Motor neuron (in vitro differentiated cells): ENCODE measurements around the gene ACAD10. TPM values are rescaled to one million over a fixed set of nuclear protein-coding genes. Genes with fewer than 3 reads are reported as not detected.
"Not testable (repeated sequence)": the region's sequence is repeated elsewhere in the genome, so short reads cannot be mapped to it uniquely, and the experiment has no call there.

Experiments
- ATAC-seq, 8 experiments: fragments of 200-7000 bp; cut with Tn5 transposase; replicated peaks in 6 of 8; 2 replicates each; pipeline ENCODE4 v1.8.0; 2021; ENCODE audit warnings: mild to moderate bottlenecking in 8 of 8, moderate library complexity in 8 of 8
- H3K27ac ChIP-seq, 2 donors: fragments of 250-450 bp; sonication (Bioruptor Pico); 2 replicates each; pipeline ENCODE4 v1.9.0; 2021; ENCODE audit warnings: antibody characterized with exemption in 2 of 2, mild to moderate bottlenecking in 2 of 2, moderate library complexity in 1 of 2
- H3K4me1 ChIP-seq, 2 donors: fragments of 250-450 bp; sonication (Bioruptor Pico); replicated peaks in 1 of 2; 2 replicates each; pipeline ENCODE4 v1.6.1; 2021; ENCODE audit warnings: antibody characterized with exemption in 2 of 2, mild to moderate bottlenecking in 2 of 2, moderate library complexity in 1 of 2
- H3K4me3 ChIP-seq, 5 donors: fragments of 250-450 bp; sonication (Bioruptor Pico); 2 replicates each; pipeline ENCODE4 v1.9.0; 2021; ENCODE audit warnings: antibody characterized with exemption in 5 of 5, mild to moderate bottlenecking in 5 of 5, moderate library complexity in 4 of 5
- WGBS, 10 experiments: fragments of 450-650 bp; shearing (Covaris generic); methylation state at CpG; one replicate each; pipeline ENCODE4 v1.0.0; 2022; 5-methylcytosine and 5-hydroxymethylcytosine counted together
- in situ Hi-C, 9 experiments: fragments of 400-800 bp; cut with MboI; loops; one replicate each; pipeline ENCODE4 v1.15.0; 2021; ENCODE audit warnings: low sequenced_read_pairs in 9 of 9, low pct_unique_long_range_greater_than_20kb in 2 of 9; ENCODE audit not compliant: unreplicated experiment in 9 of 9
- total RNA-seq, 8 experiments: library from RNA; unstranded; fragments of 300-600 nt; gene quantifications; 2 replicates each; pipeline versions ENCODE4 v1.2.3 to v1.2.4, GENCODE V29; 2022

Gene ACAD10
- total RNA-seq, 8 experiments from 2014 or later = 12.9 to 66.9 (median 17.6) TPM

DNA sequence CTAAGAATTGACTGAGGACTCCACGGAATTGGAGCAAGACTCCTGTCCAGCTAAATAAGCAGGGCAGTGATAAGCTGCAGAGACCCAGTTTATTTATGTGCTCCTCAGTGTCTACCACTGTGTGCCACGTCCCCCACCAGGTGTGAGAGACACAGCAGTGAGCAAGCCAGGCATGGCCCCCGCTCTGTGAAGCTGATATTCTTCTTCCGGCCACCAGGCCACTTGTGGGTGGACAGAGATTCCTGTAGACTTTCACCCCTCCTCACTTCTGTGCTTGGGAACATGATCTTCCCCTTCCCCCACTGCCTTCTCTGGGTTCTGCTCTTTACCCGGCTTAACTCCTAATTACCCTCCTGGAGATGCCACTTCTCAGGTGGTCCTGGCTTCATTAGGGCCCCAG lies 21.4 kb upstream of the ACAD10 start:
- no peak overlapping the region for H3K4me3 ChIP-seq
- H3K4me1 ChIP-seq = no peaks in the 10 kb centered on the region
- ATAC-seq = no peak
- no peak overlapping the region for H3K27ac ChIP-seq
- 0 to 100% (median 92%) methylated on average over 1 to 5 of the region's 5 CpGs; no CpG with 5 or more reads in 3 of the 10 experiments for WGBS, 10 experiments
- in situ Hi-C loops = no loop called here

DNA sequence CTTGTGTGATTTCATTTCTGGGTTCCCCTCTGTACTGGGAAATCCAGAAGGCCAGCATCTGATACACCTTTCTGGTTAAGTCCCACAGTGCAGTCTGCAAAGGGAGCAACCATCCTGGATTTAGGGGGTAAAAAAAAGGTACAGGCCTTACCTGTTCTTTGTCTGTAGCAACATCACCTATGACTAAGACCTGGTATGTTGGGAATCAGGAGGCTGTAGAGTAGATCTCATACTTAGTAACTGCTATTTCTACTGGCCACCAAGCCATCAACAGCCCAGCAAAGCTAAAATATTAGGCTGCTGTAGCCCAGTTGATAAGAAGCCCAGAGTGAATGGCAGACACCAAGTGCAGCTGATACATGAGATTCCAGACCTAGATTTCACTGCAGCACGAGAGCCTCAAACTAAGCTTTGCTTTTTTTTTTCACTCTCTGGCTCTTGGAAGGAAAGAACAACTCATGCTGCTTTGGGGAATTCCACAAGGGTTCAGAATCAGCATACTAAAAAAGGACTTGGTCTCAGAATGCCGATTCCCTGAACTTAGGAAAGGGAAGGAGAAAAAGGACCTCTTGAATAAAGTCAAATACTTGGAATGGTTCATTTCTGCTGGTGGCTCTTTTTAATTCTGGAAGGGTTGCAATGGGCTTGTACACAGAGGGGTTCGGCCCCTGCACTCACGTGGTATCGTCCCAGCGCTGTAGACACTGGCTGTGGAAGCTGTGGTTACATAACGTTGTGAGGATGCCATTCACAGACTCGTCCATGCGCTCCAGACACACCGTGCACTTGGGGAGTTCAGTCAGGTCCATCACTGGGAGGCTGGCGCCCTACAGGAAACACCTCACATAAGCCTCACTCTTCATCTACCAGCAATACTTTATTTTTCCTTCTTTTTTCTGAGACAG lies 20.6 kb upstream of the ACAD10 start:
- WGBS, 10 experiments = 0 to 100% (median 90%) methylated on average over 1 to 10 of the region's 11 CpGs; no CpG with 5 or more reads in 2 of the 10 experiments
- Histone ChIP-seq H3K4me1 (no peaks in the 10 kb centered on the region), H3K27ac (no peak overlapping the region), H3K4me3 (no peak overlapping the region)
- no peak for ATAC-seq
- in situ Hi-C loops = no loop called here

DNA sequence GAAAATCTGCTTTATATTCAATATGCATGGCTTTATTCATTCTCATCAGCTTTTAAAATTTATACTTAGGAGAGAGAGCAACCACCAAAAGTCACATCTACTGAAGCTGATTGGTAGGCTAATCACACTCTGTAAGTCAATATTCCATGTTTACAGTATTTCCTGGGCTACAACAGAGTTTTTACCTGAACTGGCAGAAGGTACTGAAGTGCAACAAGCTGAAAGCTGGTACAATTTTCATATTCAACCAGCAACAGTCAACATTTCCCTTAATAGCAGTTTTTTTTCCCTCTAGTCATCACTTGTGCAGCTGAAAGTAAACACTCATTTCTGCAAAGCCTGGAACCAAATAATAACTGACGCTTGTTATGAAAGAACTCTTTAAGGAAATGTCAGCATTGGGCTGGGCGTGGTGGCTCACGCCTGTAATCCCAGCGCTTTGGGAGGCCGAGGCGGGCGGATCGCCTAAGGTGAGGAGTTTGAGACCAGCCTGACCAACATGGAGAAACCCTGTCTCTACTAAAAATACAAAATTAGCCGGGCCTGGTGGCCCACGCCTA lies 13.0 kb upstream of the ACAD10 start:
- Histone ChIP-seq H3K4me1 (no peaks in the 10 kb centered on the region), H3K4me3 (no peak overlapping the region), H3K27ac (no peak overlapping the region)
- in situ Hi-C loops = no loop called here
- 93 to 100% (median 98%) methylated on average over 1 to 8 of the region's 10 CpGs; no CpG with 5 or more reads in 2 of the 10 experiments for WGBS, 10 experiments
- no peak for ATAC-seq

DNA sequence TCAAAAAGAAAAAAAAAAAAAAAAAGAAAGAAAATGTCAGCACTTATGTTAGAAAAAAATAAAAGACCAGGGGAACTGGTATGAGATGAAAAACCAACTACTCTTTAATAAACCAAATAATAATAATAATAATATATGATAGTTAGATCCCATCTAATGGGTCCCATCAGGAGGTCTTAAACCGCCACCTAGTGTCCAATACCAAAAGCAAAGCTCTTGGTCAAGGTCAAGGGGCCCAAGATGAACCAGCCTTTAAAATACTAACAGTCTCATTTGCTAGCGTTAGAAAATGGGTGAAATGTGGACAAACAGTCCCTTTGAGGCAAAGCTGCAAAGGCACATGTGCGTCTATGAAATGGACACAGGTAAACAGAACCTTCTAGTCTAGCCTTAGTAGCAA lies 12.3 kb upstream of the ACAD10 start:
- peak in 3 of 8 experiments; percentile 34 to 50 (median 41) for ATAC-seq
- 54 to 100% (median 86%) methylated on average over 1 to 3 of the region's 3 CpGs for WGBS, 10 experiments
- H3K27ac ChIP-seq = no peak overlapping the region
- in situ Hi-C loops = no loop called here
- H3K4me3 ChIP-seq = no peak overlapping the region
- H3K4me1 ChIP-seq = no peaks in the 10 kb centered on the region

DNA sequence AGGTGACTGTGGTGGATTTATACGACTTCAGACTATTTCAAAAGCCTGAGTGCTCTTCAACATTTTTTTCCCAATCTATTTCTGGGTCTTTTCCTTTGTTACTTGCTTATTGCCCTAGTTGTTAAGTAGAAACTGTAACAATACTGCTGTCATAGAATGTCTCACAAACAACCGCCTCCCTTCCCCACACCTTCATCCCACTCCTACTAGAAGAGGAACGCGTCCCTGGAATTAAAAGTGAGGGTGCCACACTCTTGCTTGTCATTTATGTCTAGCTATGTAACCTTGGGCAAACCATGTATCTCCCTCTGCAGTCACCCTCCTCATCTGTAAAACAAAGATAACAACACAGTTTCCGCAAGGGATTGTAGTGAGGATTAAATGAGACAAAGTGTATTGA lies 8.7 kb upstream of the ACAD10 start:
- Histone ChIP-seq H3K27ac (no peak overlapping the region), H3K4me3 (no peak overlapping the region), H3K4me1 (no peaks in the 10 kb centered on the region)
- WGBS, 10 experiments = 86 to 100% (median 97%) methylated on average over 1 to 5 of the region's 5 CpGs; no CpG with 5 or more reads in 1 of the 10 experiments
- ATAC-seq = no peak
- in situ Hi-C loops = no loop called here

DNA sequence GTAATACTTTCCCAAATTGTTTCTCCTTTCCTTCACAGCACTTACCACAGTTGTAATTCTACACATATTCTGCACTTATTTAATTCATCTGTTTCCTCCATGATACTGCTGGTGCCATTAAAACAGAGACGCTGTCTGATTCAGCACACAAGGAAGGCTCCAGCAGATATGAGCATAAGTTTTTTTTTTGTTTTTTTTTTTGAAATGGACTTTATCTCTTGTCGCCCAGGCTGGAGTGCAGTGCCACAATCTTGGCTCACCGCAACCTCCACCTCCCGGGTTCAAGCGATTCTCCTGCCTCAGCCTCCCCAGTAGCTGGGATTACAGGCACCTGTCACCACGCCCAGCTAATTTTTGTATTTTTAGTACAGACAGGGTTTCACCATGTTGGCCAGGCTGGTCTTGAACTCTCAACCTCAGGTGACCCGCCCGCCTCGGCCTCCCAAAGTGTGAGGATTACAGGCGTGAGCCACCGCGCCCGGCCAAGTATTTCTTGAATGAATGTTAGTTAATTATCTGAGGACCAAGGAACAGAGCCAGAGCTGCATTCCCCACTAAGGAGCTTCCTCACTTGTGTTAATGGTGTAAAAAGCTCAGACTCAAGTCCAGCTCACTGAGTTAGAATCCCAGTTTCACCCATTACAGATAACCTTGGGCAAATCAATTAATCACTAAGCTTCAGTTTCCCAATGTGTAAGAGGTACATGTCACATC lies 1.2 kb upstream of the ACAD10 start:
- in situ Hi-C loops, ATAC-seq, H3K27ac ChIP-seq: not testable (repeated sequence)
- Histone ChIP-seq H3K4me3 (peak overlapping the region; percentile 78 to 92 (median 84)), H3K4me1 (peaks cover 5 to 16% of the 10 kb centered on the region in 2 donors)
- 79 to 100% (median 86%) methylated on average over 1 to 10 of the region's 13 CpGs; no CpG with 5 or more reads in 1 of the 10 experiments for WGBS, 10 experiments

DNA sequence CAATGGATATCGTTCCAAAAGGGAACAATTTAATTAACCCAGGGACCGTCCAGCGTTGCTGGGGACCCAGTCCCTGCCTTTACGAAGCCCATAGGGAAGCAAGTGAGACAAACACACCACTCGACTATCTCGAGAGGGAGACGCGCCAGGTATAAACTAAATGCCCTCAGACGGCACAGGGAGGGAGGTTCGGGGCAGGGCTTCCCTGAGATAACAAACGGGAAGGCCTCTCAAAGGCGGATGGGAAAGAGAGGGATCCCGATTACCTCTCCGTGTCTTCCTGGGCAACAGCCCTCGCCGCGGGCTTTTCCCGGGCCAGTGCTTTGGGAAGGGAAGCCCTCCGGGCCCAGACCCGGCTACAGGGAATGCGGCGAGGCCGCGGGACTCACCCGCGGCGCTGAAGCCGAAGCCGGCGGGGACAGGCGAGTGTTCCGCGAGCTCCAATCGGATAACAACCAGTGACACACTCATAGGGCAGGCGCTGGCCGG lies 487 bp upstream of the ACAD10 start:
- peak overlapping the region; percentile 64 to 94 for H3K27ac ChIP-seq
- WGBS, 10 experiments = 0 to 8% (median 0%) methylated on average over 1 to 7 of the region's 36 CpGs; no CpG with 5 or more reads in 2 of the 10 experiments
- ATAC-seq = peak in 4 of 8 experiments; percentile 11 to 38 (median 32)
- in situ Hi-C loops = no loop called here
- H3K4me1 ChIP-seq = peaks cover 5 to 16% of the 10 kb centered on the region in 2 donors
- peak overlapping the region; percentile 78 to 92 (median 84) for H3K4me3 ChIP-seq

DNA sequence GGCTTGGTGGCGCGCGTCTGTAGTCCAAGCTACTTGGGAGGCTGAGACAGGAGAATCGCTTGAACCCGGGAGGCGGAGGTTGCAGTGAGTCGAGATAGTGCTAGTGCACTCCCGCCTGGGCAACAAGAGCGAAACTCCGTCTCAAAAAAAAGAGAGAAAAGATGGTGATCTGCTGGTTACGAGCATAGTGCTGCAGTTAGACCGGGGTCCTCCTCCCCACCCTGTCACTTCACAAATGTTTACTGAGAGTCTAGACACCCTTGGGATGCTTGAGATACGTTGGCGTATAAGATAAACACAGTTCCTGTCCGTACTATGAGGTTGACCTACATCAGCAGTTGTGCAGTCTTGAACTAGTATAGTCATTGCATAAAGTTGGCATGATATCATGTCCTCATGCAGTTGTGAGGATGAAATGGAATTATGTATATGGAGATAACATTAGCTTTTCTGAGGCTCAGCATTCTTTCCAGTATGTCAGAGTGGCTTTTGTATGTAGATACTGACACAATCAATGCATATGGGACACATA lies 787 bp downstream of the ACAD10 start:
- Histone ChIP-seq H3K4me1 (peaks cover 5 to 16% of the 10 kb centered on the region in 2 donors), H3K27ac (peak overlapping the region; percentile 87 to 94), H3K4me3 (peak overlapping the region; percentile 78 to 92 (median 84))
- WGBS, 10 experiments = 15 to 40% (median 24%) methylated on average over 2 to 8 of the region's 15 CpGs; no CpG with 5 or more reads in 3 of the 10 experiments
- in situ Hi-C loops = no loop called here
- ATAC-seq = peak in 3 of 8 experiments; percentile 1 to 7 (median 3)

DNA sequence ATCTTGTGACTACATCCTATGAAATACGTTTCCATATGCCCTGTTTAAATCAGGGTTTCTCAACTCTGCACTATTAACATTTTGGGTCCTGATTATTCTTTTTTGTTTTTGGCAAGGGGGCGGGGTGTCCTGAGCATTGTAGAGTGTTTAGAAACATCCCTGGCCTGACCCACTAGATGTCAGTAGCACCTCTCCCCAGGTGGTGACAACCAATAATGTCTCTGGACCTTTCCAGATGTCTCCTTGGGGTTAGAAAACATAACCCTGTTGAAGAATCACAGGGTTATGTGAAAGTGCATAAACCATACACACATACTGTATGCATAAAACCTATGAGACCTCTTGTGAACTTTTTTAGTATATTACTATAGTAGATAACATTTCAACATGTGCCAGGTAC lies 1.4 kb downstream of the ACAD10 start:
- peaks cover 5 to 16% of the 10 kb centered on the region in 2 donors for H3K4me1 ChIP-seq
- in situ Hi-C loops = no loop called here
- peak in 3 of 8 experiments; percentile 1 to 5 (median 1) for ATAC-seq
- 0 to 100% (median 67%) methylated on average over 1 to 2 of the region's 2 CpGs; no CpG with 5 or more reads in 3 of the 10 experiments for WGBS, 10 experiments
- no peak overlapping the region for H3K27ac ChIP-seq
- H3K4me3 ChIP-seq = peak overlapping the region in 1 of 5 donors; percentile 91

DNA sequence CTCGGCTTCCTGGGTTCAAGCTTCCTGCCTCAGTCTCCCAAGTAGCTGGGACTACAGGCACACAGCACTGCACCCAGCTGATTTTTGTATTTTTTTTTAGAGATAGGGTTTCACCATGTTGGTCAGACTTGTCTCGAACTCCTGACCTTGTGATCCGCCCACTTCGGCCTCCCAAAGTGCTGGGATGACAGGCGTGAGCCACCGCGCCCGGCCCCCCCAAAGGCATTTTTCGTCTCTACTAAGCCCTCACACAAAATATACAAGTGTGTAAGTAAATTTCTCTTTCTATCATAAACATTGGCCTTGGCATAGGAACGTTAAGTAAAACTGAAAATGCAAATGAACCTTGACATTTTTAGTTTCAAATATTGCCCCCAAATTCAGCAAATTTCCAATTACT lies 2.1 kb downstream of the ACAD10 start:
- in situ Hi-C loops = no loop called here
- no peak for ATAC-seq
- Histone ChIP-seq H3K4me1 (peaks cover 5 to 16% of the 10 kb centered on the region in 2 donors), H3K4me3 (no peak overlapping the region), H3K27ac (no peak overlapping the region)
- 84 to 100% (median 97%) methylated on average over 1 to 10 of the region's 10 CpGs; no CpG with 5 or more reads in 2 of the 10 experiments for WGBS, 10 experiments

DNA sequence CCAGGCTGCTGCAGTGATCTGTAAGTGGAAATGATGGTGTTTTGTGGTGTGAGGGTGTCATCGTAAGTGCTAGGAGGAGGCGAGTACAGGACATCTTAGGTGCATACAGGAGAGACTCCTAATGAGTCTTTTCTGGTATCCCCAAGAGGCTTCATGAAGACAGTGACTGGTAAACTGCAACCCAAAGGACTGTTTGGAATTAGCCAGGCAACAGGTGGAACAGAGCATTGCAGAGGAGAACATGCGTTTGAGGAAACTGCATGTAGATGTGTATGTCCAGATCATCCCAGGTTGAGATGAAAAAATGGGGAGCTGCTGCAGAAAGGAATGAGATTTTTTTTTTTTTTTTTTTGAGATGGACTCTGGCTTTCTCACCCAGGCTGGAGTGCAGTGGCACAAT lies 5.4 kb downstream of the ACAD10 start:
- Histone ChIP-seq H3K4me3 (no peak overlapping the region), H3K4me1 (peaks cover 0 to 8% of the 10 kb centered on the region in 2 donors), H3K27ac (no peak overlapping the region)
- ATAC-seq = no peak
- in situ Hi-C loops = no loop called here
- WGBS, 10 experiments = 94 to 100% (median 100%) methylated on average over 2 to 3 of the region's 3 CpGs; no CpG with 5 or more reads in 5 of the 10 experiments

DNA sequence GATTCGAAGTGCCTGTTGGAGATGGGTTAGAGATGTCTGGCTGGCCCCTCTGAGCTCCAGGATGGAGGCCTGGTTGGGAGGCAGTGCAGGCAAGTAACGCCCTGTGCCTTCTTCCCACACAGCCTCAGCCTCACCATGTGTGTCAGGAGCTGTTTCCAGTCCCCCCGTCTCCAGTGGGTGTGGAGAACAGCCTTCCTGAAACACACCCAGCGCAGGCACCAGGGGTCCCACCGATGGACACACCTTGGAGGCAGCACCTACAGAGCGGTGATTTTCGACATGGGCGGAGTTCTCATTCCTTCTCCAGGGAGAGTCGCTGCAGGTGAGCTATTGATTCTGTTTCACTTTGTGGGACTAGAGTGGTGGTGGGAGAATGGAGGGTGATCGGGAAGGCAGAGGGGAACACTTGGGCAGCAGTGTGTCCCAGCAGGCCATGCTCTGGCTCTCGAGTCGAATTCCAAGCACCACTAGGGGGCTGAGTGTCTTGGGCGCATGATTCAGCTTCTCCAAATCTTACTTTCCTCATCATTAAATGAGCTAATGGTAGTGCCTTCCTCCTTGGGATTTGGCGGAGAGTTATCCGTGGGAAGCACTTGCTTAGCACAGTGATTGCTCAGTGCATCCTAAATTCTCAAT lies 6.8 kb downstream of the ACAD10 start:
- in situ Hi-C loops = no loop called here
- 81 to 100% (median 93%) methylated on average over 1 to 8 of the region's 15 CpGs; no CpG with 5 or more reads in 3 of the 10 experiments for WGBS, 10 experiments
- Histone ChIP-seq H3K4me3 (no peak overlapping the region), H3K4me1 (no peaks in the 10 kb centered on the region), H3K27ac (no peak overlapping the region)
- peak in 1 of 8 experiments; percentile 19 for ATAC-seq
